ENCODE results near the gene COL27A1. TPM values are rescaled to one million over a fixed set of nuclear protein-coding genes. Genes with fewer than 3 reads are reported as not detected.
A peak's percentile ranks its signal among the peaks of the same experiment; 100 is the strongest.

Gene COL27A1
- total RNA-seq, 2 donors from 2014 or later: 1.3 to 2.4 TPM

DNA sequence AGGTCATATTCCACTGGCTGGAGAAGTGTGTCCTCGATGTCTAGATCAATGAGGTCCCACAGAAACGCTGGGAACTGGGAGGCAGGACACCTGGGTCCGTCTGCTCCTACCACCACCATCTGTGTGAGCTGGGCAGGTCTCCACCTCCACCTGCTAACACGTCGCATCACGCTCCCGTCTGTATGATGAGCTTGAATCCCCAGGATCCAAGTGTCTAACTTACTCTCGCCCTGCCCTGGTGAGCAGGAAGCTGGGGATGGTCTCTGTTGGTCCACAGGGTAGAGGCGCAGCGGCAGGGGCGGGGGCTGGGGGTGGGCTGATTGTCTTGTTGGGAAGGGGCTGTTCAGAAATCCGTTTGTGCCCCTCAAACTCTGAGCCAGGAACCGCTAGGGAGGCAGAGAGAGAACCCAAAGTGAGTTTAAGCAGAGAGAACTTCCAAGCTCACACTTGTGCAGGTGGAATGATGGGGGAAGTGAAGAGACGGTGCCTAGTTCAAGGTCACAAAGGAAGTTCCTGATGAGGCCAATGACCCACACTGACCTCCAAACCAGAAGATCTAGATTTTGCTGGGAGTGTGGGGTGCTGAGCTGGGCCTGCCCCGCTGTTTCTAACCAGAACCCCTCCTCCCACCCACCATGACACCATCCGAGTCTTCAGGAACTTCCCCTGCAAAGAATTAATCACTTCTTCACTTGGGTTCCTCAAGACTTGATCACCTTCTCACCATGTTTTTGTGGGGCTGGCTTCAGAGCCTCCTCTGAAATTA, 195.5 kb downstream of the COL27A1 start:
- ATAC-seq (replicated peaks in 1 of 2) (peak in 1 of 2 donors; percentile 10), DNase-seq (peak; percentile 48 to 49)
- H3K36me3 Mint-ChIP-seq (ENCODE audit: insufficient read depth in 2 of 2): peaks cover 27 to 47% of the 10 kb centered on the region in 2 donors
- H3K27ac Mint-ChIP-seq: peak overlapping the region; percentile 95
- peaks cover 64% of the 10 kb centered on the region for H3K4me1 Mint-ChIP-seq (ENCODE audit: low read depth)
- peak overlapping the region in 1 of 2 donors; percentile 73 for H3K4me3 Mint-ChIP-seq
- H3K27me3 Mint-ChIP-seq (ENCODE audit: low read depth): no peaks in the 10 kb centered on the region
- H3K9me3 Mint-ChIP-seq: no peaks in the 10 kb centered on the region

DNA sequence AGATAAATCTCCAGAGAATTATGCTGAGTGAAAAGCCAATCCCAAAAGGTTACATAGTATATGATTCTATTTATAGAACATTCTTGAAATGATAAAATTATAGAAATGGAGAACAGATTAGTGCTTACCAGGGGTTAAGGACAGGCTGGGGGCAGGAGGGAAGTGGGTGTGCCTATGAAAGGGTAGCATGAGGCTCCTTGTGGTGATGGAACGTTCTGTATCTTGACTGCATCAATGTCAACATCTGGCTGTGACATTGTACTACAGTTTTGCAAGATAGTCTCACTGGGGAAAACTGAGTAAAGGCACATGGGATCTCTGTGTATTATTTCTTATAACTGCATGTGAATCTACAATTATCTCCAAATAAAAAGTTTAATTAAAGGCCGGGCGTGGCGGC, 196.6 kb downstream of the COL27A1 start:
- H3K9me3 Mint-ChIP-seq: no peaks in the 10 kb centered on the region
- peaks cover 64% of the 10 kb centered on the region for H3K4me1 Mint-ChIP-seq (ENCODE audit: low read depth)
- peak overlapping the region; percentile 60 for H3K27ac Mint-ChIP-seq
- H3K36me3 Mint-ChIP-seq (ENCODE audit: insufficient read depth in 2 of 2): peaks cover 26 to 44% of the 10 kb centered on the region in 2 donors
- DNase-seq (no peak), ATAC-seq (replicated peaks in 1 of 2) (no peak)
- no peak overlapping the region for H3K4me3 Mint-ChIP-seq
- no peaks in the 10 kb centered on the region for H3K27me3 Mint-ChIP-seq (ENCODE audit: low read depth)

GRCh38 chr9:114355821-114356220, 200.5 kb downstream of the COL27A1 start:
- no peak for DNase-seq
- H3K27ac Mint-ChIP-seq: no peak overlapping the region
- no peak overlapping the region for H3K4me3 Mint-ChIP-seq
- H3K4me1 Mint-ChIP-seq (ENCODE audit: low read depth): peaks cover 48% of the 10 kb centered on the region
- H3K9me3 Mint-ChIP-seq: no peaks in the 10 kb centered on the region
- peaks cover 12 to 37% of the 10 kb centered on the region in 2 donors for H3K36me3 Mint-ChIP-seq (ENCODE audit: insufficient read depth in 2 of 2)
- no peak for ATAC-seq (replicated peaks in 1 of 2)
- no peaks in the 10 kb centered on the region for H3K27me3 Mint-ChIP-seq (ENCODE audit: low read depth)

DNA sequence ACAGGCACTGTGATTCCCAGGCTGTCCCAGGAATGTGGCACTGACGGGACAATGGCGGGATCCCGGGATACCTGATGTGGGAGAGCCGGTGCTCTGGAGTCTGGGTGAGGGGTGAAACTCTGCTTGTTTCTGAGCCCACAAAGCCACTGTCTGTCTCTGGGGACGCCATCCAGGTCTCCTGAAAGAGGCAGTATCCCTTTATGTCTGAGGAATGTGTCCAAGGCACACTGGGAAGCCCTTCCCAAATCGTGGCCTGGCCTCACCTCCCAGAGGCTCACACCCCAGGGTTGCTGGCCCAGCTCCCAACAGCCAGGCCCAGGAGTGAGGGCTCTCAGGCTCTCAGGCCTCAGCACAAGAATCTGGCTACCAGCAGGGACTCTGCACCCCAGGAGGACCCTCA, 201.5 kb downstream of the COL27A1 start:
- Mint-ChIP-seq H3K27ac (peak overlapping the region; percentile 71), H3K4me1 (ENCODE audit: low read depth) (peaks cover 47% of the 10 kb centered on the region), H3K27me3 (ENCODE audit: low read depth) (no peaks in the 10 kb centered on the region), H3K9me3 (no peaks in the 10 kb centered on the region), H3K36me3 (ENCODE audit: insufficient read depth in 2 of 2) (peaks cover 17 to 43% of the 10 kb centered on the region in 2 donors), H3K4me3 (no peak overlapping the region)
- no peak for ATAC-seq (replicated peaks in 1 of 2)
- no peak for DNase-seq

DNA sequence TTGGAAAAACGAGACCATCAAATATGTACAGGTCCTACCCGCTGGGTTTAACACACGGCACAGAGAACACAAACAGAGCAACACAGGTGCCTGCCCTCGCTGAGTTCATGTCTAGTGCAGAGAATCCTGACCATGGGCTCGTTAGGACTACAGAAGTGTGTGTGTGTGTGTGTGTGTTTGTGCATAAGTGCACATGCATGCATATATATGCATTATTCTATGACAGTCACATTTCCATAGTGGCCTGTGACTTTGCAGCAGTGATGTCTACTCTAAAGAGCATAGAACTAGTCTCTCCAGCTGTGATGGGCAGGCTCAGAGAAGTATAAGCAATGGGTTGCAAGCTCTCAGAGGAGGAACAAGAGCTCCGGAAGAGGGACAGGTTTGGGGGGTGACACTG, 202.0 kb downstream of the COL27A1 start:
- ATAC-seq (replicated peaks in 1 of 2) (peak; percentile 12 to 19), DNase-seq (no peak)
- Mint-ChIP-seq H3K4me1 (ENCODE audit: low read depth) (peaks cover 41% of the 10 kb centered on the region), H3K27me3 (ENCODE audit: low read depth) (no peaks in the 10 kb centered on the region), H3K27ac (peak overlapping the region; percentile 67), H3K4me3 (no peak overlapping the region), H3K9me3 (no peaks in the 10 kb centered on the region), H3K36me3 (ENCODE audit: insufficient read depth in 2 of 2) (peaks cover 17 to 40% of the 10 kb centered on the region in 2 donors)

DNA sequence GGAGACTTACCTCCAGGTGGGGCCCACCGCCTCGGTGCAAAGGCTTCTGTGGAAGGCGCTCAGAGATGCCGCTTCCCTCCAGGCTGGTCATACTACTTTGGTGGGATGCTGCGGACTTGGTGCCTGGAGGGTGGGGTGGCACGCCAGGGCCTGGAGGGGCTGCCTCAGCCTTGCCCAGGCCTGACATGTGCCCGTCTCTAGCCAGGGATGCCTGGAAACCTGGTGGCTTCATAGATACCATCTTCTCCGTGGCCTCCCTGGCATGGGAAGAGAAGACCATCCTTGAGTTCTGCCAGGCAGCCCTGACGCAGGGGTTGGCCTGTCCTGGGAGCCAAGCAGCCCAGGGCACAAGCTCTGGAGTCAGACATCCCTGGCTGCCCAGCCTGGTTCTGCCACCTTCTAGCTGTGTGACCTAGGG, 202.6 kb downstream of the COL27A1 start:
- no peaks in the 10 kb centered on the region for H3K27me3 Mint-ChIP-seq (ENCODE audit: low read depth)
- peak overlapping the region; percentile 55 for H3K27ac Mint-ChIP-seq
- H3K4me3 Mint-ChIP-seq: no peak overlapping the region
- DNase-seq: no peak
- H3K9me3 Mint-ChIP-seq: no peaks in the 10 kb centered on the region
- peaks cover 38% of the 10 kb centered on the region for H3K4me1 Mint-ChIP-seq (ENCODE audit: low read depth)
- no peak for ATAC-seq (replicated peaks in 1 of 2)
- H3K36me3 Mint-ChIP-seq (ENCODE audit: insufficient read depth in 2 of 2): peaks cover 17 to 40% of the 10 kb centered on the region in 2 donors

GRCh38 chr9:114359801-114360200, 204.5 kb downstream of the COL27A1 start:
- Mint-ChIP-seq H3K4me3 (no peak overlapping the region), H3K27ac (peak overlapping the region; percentile 93), H3K4me1 (ENCODE audit: low read depth) (peaks cover 50% of the 10 kb centered on the region), H3K27me3 (ENCODE audit: low read depth) (no peaks in the 10 kb centered on the region), H3K36me3 (ENCODE audit: insufficient read depth in 2 of 2) (peaks cover 20 to 52% of the 10 kb centered on the region in 2 donors), H3K9me3 (no peaks in the 10 kb centered on the region)
- ATAC-seq (replicated peaks in 1 of 2) (no peak), DNase-seq (no peak)

DNA sequence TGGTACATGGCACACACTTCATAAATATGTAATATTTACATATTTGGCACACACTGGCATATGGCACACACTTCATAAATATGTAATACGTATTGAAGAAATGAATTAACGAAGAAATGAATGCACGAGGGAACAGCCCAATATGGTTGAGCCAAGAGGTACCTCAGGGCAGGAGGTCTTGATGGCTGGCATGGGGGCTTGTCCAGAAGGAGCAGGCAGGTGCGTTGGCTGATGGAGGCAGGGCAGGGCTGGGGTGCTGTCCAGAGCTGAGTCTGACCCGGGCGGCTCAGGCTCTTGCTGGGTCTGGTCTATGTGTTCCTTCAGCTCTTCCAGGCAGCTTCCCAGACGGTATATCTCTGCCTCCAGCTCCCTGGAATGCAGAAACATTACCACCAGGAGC, 206.2 kb downstream of the COL27A1 start:
- Mint-ChIP-seq H3K36me3 (ENCODE audit: insufficient read depth in 2 of 2) (peaks cover 22 to 61% of the 10 kb centered on the region in 2 donors), H3K4me3 (no peak overlapping the region), H3K9me3 (no peaks in the 10 kb centered on the region), H3K27me3 (ENCODE audit: low read depth) (no peaks in the 10 kb centered on the region), H3K4me1 (ENCODE audit: low read depth) (peaks cover 65% of the 10 kb centered on the region), H3K27ac (peak overlapping the region; percentile 93)
- DNase-seq (no peak), ATAC-seq (replicated peaks in 1 of 2) (no peak)

Other genes starting within 250 kb of the COL27A1 start
- gene AMBP, start 77.2 kb upstream of the COL27A1 start, total RNA-seq: not detected
- not detected for gene KIF12, start 56.2 kb upstream of the COL27A1 start, total RNA-seq
- not detected for gene ORM1, start 167.6 kb downstream of the COL27A1 start, total RNA-seq
- gene ORM2, start 174.3 kb downstream of the COL27A1 start, total RNA-seq: not detected
- gene AKNA, start 232.4 kb downstream of the COL27A1 start, total RNA-seq: 100 to 1,000 TPM; 204 to 246 TPM

Measured in activated T-cell treated with anti-CD3 and anti-CD28 coated beads, Interleukin-2, amount 50 U/mL, for 72 hours (primary cell).